Endothelial cell (in vitro differentiated cells): ENCODE measurements around the gene SIGMAR1. TPM values are rescaled to one million over a fixed set of nuclear protein-coding genes. Genes with fewer than 3 reads are reported as not detected.

ENCODE experiments used
- DNase-seq: peaks from one replicate; pipeline ENCODE4 v3.0.0; 2021; ENCODE audit warnings: low spot score
- H3K27ac Mint-ChIP-seq: one replicate; pipeline ENCODE4 v1.8.0; 2021; ENCODE audit warnings: mixed read lengths, inconsistent platforms; ENCODE audit not compliant: unreplicated experiment
- H3K27me3 Mint-ChIP-seq: one replicate; pipeline ENCODE4 v1.8.0; 2021; ENCODE audit warnings: mild to moderate bottlenecking, moderate library complexity, mixed read lengths, inconsistent platforms; ENCODE audit not compliant: unreplicated experiment
- H3K36me3 Mint-ChIP-seq: one replicate; pipeline ENCODE4 v1.8.0; 2021; ENCODE audit warnings: mild to moderate bottlenecking, low read depth, mixed read lengths, inconsistent platforms; ENCODE audit not compliant: unreplicated experiment
- H3K4me1 Mint-ChIP-seq: one replicate; pipeline ENCODE4 v1.8.0; 2021; ENCODE audit warnings: mild to moderate bottlenecking, mixed read lengths, inconsistent platforms; ENCODE audit not compliant: unreplicated experiment
- H3K4me3 Mint-ChIP-seq: one replicate; pipeline ENCODE4 v1.8.0; 2021; ENCODE audit warnings: mild to moderate bottlenecking, mixed read lengths, inconsistent platforms; ENCODE audit not compliant: unreplicated experiment
- H3K9me3 Mint-ChIP-seq: one replicate; pipeline ENCODE4 v1.8.0; 2021; ENCODE audit warnings: mixed read lengths, inconsistent platforms; ENCODE audit not compliant: unreplicated experiment
- CTCF ChIP-seq: fragments of 200-600 bp; sonication (generic); IDR thresholded peaks from one replicate; pipeline ENCODE4 v1.5.0; 2021; ENCODE audit warnings: antibody characterized with exemption; ENCODE audit not compliant: unreplicated experiment
- total RNA-seq: library from RNA; stranded (reverse); fragmentation: NEBNext Ultra II Directional; extraction: Animal tissue kit (Norgen Biotek cat#: 25700); gene quantifications from one replicate; pipeline ENCODE4 v1.2.1, GENCODE V29; 2021; ENCODE audit not compliant: unreplicated experiment

The SIGMAR1 gene
- total RNA-seq, 1 donor from 2014 or later: 25.9 TPM

GRCh38 chr9:34585946-34586669 lies 51.5 kb downstream of the SIGMAR1 start:
- no peak for TF ChIP-seq CTCF
- Mint-ChIP-seq H3K27me3 (peaks cover 34% of the 10 kb centered on the region), H3K4me3 (no peak overlapping the region), H3K27ac (no peak overlapping the region), H3K36me3 (peaks cover 7% of the 10 kb centered on the region), H3K4me1 (peaks cover 9% of the 10 kb centered on the region), H3K9me3 (no peaks in the 10 kb centered on the region)
- no peak for DNase-seq

GRCh38 chr9:34584970-34585369 lies 52.6 kb downstream of the SIGMAR1 start:
- no peaks in the 10 kb centered on the region for H3K9me3 Mint-ChIP-seq

More at GRCh38 chr9:34584970-34585369, 52.6 kb downstream of the SIGMAR1 start:
- Mint-ChIP-seq H3K27ac (no peak overlapping the region), H3K4me1 (peaks cover 20% of the 10 kb centered on the region), H3K4me3 (no peak overlapping the region), H3K36me3 (peaks cover 7% of the 10 kb centered on the region), H3K27me3 (peaks cover 33% of the 10 kb centered on the region)
- TF ChIP-seq CTCF: no peak
- no peak for DNase-seq

Other genes starting within 250 kb of the SIGMAR1 start
- 55.3 TPM for gene FAM219A, start 179.2 kb downstream of the SIGMAR1 start, total RNA-seq
- gene DNAI1, start 179.0 kb downstream of the SIGMAR1 start, total RNA-seq: 0.74 TPM
- gene ENHO, start 114.8 kb downstream of the SIGMAR1 start, total RNA-seq: 4.1 TPM
- gene CNTFR, start 48.1 kb downstream of the SIGMAR1 start, total RNA-seq: 3.1 TPM
- 12.9 TPM for gene RPP25L, start 25.7 kb downstream of the SIGMAR1 start, total RNA-seq
- gene DCTN3, start 17.3 kb downstream of the SIGMAR1 start, total RNA-seq: 81.5 TPM
- gene ARID3C, start 8.7 kb downstream of the SIGMAR1 start, total RNA-seq: not detected
- gene GALT, start 8.9 kb upstream of the SIGMAR1 start, total RNA-seq: 53.1 TPM
- gene IL11RA, start 14.4 kb upstream of the SIGMAR1 start, total RNA-seq: 61.4 TPM
- not detected for gene CCL27, start 24.9 kb upstream of the SIGMAR1 start, total RNA-seq
- not detected for gene CCL19, start 53.5 kb upstream of the SIGMAR1 start, total RNA-seq
- not detected for gene CCL21, start 72.3 kb upstream of the SIGMAR1 start, total RNA-seq